Mesothelial cell of epicardium (in vitro differentiated cells): ENCODE data around the gene ZNF780A. TPM values are rescaled to one million over a fixed set of nuclear protein-coding genes. Genes with fewer than 3 reads are reported as not detected.
"Not testable (repeated sequence)": the region's sequence is repeated elsewhere in the genome, so short reads cannot be mapped to it uniquely, and the experiment has no call there.

ENCODE experiments used
- DNase-seq, 2 experiments: peaks; one replicate each; pipeline ENCODE4 v3.0.0; 2021; ENCODE audit warnings: low spot score in 2 of 2; ENCODE audit not compliant: unreplicated experiment in 2 of 2
- H3K27ac Mint-ChIP-seq: 2 replicates; pipeline ENCODE4 v1.8.0; 2021; ENCODE audit warnings: mixed read lengths
- H3K27me3 Mint-ChIP-seq: 2 replicates; pipeline ENCODE4 v1.8.0; 2021; ENCODE audit warnings: low read depth, mixed read lengths
- H3K36me3 Mint-ChIP-seq: 2 replicates; pipeline ENCODE4 v1.8.0; 2021; ENCODE audit warnings: mixed read lengths
- H3K4me1 Mint-ChIP-seq: 2 replicates; pipeline ENCODE4 v1.8.0; 2021; ENCODE audit warnings: mixed read lengths
- H3K4me3 Mint-ChIP-seq: 2 replicates; pipeline ENCODE4 v1.8.0; 2021; ENCODE audit warnings: mild to moderate bottlenecking, moderate library complexity, mixed read lengths
- H3K9me3 Mint-ChIP-seq: 2 replicates; pipeline ENCODE4 v1.8.0; 2021; ENCODE audit warnings: mixed read lengths
- CTCF ChIP-seq: fragments of 200-600 bp; sonication (generic); IDR thresholded peaks from one replicate; pipeline ENCODE4 v1.5.0; 2021; ENCODE audit warnings: antibody characterized with exemption; ENCODE audit not compliant: unreplicated experiment
- total RNA-seq: library from RNA; stranded (reverse); gene quantifications from 3 replicates; pipeline ENCODE4 v1.2.1, GENCODE V29; 2021

Gene ZNF780A
- total RNA-seq, 1 donor from 2014 or later, result 17.3 TPM

GRCh38 chr19:40055832-40056504 lies 34.8 kb downstream of the ZNF780A start, which contains the start of gene ZNF780B:
Gene ZNF780B (minus strand): TSS chr19:40056231. CDS start chr19:40050332, 5,899 bp downstream.
- peaks cover 55% of the 10 kb centered on the region for H3K9me3 Mint-ChIP-seq
- H3K27me3 Mint-ChIP-seq, result no peaks in the 10 kb centered on the region
- peaks cover 46% of the 10 kb centered on the region for H3K36me3 Mint-ChIP-seq
- DNase-seq, result peak; percentile 20 to 47
- no peak for TF ChIP-seq CTCF
- peaks cover 27% of the 10 kb centered on the region for H3K4me1 Mint-ChIP-seq
- peak within 1 kb of the TSS; percentile 100 for H3K4me3 Mint-ChIP-seq
- H3K27ac Mint-ChIP-seq, result peak within 1 kb of the TSS; percentile 93

GRCh38 chr19:40055049-40055448 lies 35.7 kb downstream of the ZNF780A start:
- H3K9me3 Mint-ChIP-seq, result peaks cover 57% of the 10 kb centered on the region
- H3K4me1 Mint-ChIP-seq, result peaks cover 27% of the 10 kb centered on the region
- H3K4me3 Mint-ChIP-seq, result peak overlapping the region; percentile 100
- TF ChIP-seq CTCF, result no peak
- peaks cover 54% of the 10 kb centered on the region for H3K36me3 Mint-ChIP-seq
- DNase-seq, result no peak
- no peaks in the 10 kb centered on the region for H3K27me3 Mint-ChIP-seq
- no peak overlapping the region for H3K27ac Mint-ChIP-seq

GRCh38 chr19:40054632-40055031 lies 36.1 kb downstream of the ZNF780A start:
- peaks cover 54% of the 10 kb centered on the region for H3K36me3 Mint-ChIP-seq
- no peak for TF ChIP-seq CTCF
- H3K4me1 Mint-ChIP-seq, result peaks cover 27% of the 10 kb centered on the region
- H3K9me3 Mint-ChIP-seq, result peaks cover 55% of the 10 kb centered on the region
- no peaks in the 10 kb centered on the region for H3K27me3 Mint-ChIP-seq
- H3K27ac Mint-ChIP-seq, result no peak overlapping the region
- no peak for DNase-seq
- peak overlapping the region; percentile 100 for H3K4me3 Mint-ChIP-seq

- no peak overlapping the region for H3K27ac Mint-ChIP-seq
- no peak for DNase-seq
- H3K4me3 Mint-ChIP-seq, result peak overlapping the region; percentile 6
- peaks cover 27% of the 10 kb centered on the region for H3K4me1 Mint-ChIP-seq
- peaks cover 57% of the 10 kb centered on the region for H3K36me3 Mint-ChIP-seq
- peaks cover 52% of the 10 kb centered on the region for H3K9me3 Mint-ChIP-seq
- no peak for TF ChIP-seq CTCF
- H3K27me3 Mint-ChIP-seq, result no peaks in the 10 kb centered on the region
Observed at GRCh38 chr19:40053491-40053890, 37.3 kb downstream of the ZNF780A start.

DNA sequence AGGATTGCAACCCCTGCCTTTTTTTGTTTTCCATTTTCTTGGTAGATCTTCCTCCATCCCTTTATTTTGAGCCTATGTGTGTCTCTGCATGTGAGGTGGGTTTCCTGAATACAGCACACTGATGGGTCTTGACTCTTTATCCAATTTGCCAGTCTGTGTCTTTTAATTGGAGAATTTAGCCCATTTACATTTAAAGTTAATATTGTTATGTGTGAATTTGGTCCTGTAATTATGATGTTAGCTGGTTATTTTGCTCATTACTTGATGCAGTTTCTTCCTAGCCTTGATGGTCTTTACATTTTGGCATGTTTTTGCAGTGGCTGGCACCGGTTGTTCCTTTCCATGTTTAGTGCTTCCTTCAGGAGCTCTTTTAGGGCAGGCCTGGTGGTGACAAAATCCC lies 49.0 kb downstream of the ZNF780A start:
- not testable (repeated sequence) for H3K4me3 Mint-ChIP-seq, H3K4me1 Mint-ChIP-seq, DNase-seq, H3K27me3 Mint-ChIP-seq, H3K27ac Mint-ChIP-seq
- peaks cover 47% of the 10 kb centered on the region for H3K9me3 Mint-ChIP-seq
- peaks cover 58% of the 10 kb centered on the region for H3K36me3 Mint-ChIP-seq

GRCh38 chr19:40038047-40038446 lies 52.7 kb downstream of the ZNF780A start:
- not testable (repeated sequence) for H3K4me1 Mint-ChIP-seq, H3K27ac Mint-ChIP-seq, H3K4me3 Mint-ChIP-seq, DNase-seq, H3K27me3 Mint-ChIP-seq
- Mint-ChIP-seq H3K36me3 (peaks cover 58% of the 10 kb centered on the region), H3K9me3 (peaks cover 49% of the 10 kb centered on the region)
